ENCODE data around the gene HOXB9.

The HOXB9 gene

DNA sequence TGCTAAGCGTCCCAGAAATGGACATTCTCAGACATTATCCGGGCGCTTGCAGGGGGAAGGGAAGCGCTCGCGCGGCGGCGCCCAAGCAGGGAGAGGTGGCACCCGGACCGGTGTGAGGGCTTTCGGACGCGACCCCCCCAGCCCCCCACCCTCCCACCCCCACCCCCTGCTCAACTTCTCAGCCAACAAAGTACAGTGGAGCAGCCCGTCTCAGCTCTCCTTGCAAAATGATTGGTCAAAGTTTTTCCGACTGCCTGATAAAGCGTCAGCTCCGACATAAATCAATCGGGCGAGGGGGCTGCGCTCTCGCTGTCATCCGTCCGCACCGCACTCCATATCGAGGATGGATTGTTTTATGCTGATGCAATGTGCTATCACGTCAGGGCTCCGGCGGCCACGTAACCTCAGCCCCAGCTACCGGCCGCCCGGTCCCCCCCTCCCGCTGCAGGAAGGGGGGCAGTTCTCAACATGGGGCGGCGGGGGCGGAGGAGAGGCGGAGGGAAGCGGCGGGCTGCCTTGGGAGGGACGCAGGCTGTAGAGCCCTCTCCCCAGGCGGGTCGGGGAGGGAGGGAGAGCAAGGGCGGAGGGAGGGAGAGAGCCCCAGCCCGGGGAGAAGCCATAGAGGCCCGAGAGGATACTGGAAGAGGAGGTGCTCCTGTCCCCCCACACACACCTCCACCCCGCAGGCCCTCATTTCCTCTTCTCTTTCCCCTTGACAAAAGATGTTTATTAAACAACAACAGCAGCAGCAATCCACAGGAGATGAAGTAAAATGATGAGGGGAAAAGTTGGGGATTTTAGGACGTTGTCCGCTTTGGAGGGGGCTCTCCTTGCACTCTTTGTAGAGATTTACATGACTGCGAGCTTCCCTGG, at the start of gene HOXB9:
Gene HOXB9, minus strand, starts transcription at position 114 of the 873 bp plus-strand sequence. Its CDS starts 89 bp downstream, at position 25.
- FAIRE-seq = no peak

DNA sequence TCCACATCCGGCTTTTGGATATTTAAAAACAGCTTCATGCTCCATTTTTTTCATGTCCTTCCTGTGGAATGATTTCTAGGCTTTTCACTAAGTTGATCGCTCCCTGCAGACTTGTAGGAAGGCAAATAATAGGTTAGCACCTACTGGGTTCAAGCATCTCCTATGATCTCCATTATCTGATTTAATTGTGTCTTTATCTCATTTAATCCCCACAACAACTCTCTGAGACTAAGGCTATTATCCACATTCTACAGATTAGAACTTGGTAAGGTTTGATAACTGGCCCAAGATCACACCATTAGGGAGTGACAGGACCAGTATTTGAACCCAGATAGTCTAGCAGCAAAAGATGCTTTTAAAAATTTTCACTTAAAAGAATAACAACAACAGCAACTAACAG, 46.2 kb upstream of the HOXB9 start:
- no peak for FAIRE-seq

- no peak for FAIRE-seq
These were observed 45.6 kb upstream of the HOXB9 start for GRCh38 chr17:48671697-48672171.

- FAIRE-seq = no peak
These were observed 37.2 kb upstream of the HOXB9 start for GRCh38 chr17:48663134-48663924.

- no peak for FAIRE-seq
These were observed 29.8 kb upstream of the HOXB9 start for GRCh38 chr17:48655913-48656312.

DNA sequence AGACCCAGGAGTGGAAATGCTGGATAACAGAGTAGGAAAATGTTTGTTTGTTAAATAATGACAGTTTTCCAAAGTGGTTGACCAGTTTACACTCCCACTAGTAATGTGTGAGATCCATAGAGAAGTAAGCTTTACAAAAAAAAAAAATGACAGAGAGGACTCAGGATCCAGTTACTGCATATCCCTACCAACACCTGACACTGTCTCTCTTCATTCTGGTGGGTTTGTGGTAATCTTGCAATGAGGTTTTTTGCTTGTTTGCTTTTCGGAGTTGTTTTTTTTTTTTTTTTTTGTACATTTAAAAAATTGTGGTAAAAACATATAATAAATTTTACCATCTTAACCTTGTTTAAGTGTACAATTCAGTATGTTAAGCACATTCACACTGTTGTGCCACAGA, 23.6 kb upstream of the HOXB9 start:
- FAIRE-seq = no peak

DNA sequence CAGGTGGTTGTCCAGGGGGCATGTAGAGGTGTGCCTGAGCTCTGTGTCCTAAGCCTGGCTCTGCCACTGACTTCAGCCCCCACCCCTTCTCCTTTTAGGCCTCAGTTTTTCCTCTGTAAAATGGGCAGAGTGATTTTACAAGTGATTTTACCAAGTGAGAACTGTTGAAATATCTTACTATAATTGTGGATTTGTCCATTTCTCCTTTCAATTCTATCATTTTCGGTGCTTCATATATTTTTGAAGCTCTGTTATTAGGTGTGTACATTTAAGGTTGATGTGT, 21.7 kb upstream of the HOXB9 start:
- no peak for FAIRE-seq

DNA sequence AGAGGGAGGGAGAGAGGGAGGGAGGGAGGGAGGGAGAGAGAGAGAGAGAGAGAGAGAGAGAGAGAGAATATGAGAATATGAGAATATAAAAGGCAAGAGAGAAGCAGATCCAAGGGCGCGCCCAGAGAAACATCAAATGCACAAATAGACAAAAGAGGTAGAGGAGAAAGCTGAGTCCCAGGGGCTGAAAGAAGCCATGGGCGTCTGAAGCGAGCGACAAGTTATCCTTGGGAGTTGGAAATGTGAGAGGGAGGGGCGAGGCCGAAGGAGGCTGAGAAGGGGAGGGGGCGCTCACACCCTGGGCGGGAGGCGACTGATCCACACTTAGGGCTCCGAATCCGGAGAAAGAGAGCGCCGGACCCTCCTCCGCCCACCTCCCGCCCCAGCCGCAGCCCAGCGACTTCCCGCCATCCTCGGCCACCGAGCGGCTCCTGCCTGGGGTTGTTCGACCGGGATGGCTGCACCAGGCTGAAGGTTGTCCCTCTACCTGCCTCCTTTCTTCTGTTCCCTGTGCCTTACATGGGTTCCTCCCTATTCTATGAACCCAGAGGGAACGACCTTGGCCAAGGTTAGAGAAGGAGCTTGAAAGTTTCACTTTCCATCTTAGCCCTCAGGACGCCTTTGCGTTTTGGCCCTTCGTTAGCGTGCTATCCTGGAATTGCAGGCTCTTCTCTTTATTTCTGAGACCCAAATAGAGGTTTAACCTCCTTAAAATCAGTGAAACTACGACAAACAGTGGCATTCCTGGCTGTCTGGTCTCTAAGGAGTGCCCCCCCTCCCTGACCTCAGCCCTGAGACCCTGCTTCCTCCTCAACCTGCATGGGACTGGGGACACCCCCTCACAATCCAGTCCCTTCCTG, 21.2 kb upstream of the HOXB9 start:
- no peak for FAIRE-seq

DNA sequence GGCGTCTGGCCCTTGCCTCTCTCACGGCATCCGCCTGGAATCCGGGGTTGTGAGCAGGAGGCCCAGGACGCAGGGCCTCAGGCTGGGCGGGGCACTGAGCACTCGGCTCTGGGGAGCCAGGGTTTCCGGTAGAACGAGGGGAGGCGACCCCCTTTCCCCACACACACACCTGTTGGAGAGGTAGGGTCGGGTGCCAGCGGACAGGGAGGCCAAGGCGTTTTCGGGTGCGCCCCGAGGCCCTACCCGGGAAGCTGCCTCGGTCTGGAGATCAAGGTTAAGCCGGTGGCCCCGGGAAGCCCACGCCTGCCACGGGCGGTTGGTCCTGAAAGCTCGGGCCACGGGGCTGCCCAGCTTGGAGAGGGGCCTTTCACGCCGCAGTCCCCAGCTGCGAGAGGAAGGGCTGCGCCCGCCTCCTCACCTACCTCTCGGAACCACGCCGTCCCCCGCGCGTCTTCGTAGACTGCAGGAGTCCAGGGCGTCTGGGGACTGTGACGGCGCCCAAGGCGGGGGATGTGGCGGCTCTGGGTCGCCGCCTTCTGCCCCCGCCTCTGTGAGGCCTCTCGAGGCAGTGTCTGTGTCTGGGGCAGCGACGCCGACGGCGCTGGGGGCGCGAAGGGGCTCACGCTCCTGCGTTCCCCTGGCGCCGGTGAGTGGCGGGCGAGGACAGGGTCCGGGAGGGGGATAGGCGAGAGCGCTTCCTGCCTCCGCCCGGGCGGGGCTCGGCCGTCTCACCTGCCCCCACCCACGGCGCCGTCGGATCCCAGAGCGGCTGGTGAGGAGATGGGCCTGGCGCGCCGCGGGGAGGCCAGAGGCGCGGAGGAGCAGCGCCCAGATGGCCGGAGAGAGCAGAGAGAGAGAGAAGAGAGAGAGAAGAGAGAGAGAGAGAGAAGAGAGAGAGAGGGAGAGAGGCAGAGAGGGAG, 20.3 kb upstream of the HOXB9 start:
- FAIRE-seq = no peak

DNA sequence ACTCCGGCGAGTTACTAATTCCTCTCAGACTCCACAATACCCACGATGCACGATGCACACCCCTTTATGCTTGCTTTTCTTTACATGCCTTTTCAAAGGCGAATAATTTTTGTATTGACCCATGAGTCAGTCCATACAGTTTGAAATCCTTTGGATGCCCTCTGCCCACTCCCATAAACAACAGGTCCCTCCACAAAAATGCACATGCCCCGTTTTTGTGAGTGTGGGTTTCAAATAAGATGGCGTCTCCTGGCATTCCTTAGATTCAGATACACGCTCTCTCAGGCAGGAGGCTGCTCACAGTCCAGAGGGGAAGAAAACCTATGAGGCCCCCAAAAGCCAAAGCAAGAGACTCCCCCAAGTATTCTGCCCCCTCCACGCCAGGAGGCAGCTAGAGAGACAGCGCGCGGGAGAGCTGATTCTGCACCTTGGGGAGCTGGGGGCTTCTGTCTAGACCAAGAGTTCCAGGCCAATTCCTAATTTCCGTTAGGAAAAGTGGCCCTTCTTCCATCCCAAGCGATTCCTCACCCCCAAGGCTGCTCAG, 19.6 kb upstream of the HOXB9 start:
- FAIRE-seq = no peak

- no peak for FAIRE-seq
These were observed 18.9 kb upstream of the HOXB9 start for GRCh38 chr17:48644910-48645557.

DNA sequence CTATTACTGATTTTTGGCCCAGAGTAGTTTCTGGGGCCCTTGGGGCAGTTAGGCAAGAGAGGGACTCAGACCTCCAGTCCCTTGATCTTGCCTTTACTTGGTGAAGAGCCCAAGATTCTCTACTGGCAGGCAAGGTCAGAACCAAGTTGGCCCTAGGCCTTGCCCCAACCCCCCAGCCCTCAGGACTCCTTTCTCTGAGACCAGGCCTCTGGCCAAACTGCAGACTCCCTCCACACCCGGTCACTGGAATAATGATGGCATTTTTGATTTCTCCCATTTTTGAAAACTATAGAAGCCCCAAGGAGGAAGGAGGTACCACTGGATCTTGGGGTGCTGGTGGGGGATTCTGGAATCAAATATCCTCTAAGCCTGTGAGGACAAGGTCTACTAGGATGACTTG, 18.0 kb upstream of the HOXB9 start:
- no peak for FAIRE-seq

DNA sequence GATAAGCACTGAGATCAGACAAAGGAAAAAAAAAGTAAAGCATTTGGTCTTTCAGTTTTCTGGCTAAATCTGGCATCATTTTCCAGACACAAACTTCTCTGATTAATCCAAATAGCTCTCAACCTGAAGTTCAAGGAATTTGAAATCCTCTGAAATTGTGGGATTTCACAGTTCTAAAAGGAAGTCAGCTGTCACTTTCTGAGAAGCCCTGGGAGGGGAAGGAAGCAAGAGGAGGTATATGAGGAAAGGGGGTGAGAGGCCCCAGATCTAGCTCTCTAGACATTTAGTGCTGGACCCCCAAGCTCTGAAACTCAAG, 17.5 kb upstream of the HOXB9 start:
- no peak for FAIRE-seq

DNA sequence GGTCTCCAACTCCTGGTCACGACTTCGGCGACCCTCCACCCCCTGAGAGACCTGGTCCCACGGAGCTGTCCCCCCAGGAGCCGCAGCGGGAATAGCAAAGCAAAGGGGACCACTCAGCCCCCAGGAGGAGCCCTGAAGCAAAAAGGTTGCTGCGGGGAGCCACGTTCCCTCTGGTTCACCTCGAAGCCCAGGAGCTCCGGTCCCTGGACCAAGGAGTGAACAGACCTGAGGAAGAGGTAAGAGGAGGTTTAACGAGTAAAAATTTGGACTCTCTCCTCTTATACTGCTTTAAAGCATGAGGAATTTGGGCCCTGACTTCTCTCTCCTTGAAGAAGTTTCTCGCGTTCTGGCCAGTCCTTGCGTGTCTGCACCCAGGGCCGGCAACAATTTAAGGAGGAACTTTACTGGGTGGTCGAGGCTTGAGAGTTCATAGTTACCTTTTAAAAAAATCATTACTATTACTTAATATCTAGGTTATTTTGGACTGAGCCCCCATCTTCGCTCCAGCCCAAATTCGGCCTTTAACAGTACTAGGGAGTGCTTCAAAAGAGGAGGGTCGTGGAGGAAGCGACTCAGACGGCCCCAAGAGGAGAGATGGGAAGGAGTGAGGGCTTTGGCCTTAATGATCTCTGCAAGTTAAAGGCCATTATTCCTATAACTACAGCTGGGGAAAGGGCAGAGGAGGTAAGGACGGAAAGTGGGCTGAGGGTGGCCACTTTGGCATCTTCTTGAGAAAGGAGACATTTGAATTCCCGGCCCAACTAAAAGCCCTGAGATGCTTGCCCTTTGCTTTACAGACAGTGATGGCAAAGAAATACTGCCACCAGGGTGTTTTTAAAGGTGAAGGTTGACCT, 16.9 kb upstream of the HOXB9 start:
- no peak for FAIRE-seq

- no peak for FAIRE-seq
These were observed 16.1 kb upstream of the HOXB9 start for GRCh38 chr17:48642059-48642842.

- FAIRE-seq = no peak
These were observed 15.4 kb upstream of the HOXB9 start for GRCh38 chr17:48641541-48642058.

GRCh38 chr17:48640858-48641180, 14.7 kb upstream of the HOXB9 start:
- FAIRE-seq = no peak

DNA sequence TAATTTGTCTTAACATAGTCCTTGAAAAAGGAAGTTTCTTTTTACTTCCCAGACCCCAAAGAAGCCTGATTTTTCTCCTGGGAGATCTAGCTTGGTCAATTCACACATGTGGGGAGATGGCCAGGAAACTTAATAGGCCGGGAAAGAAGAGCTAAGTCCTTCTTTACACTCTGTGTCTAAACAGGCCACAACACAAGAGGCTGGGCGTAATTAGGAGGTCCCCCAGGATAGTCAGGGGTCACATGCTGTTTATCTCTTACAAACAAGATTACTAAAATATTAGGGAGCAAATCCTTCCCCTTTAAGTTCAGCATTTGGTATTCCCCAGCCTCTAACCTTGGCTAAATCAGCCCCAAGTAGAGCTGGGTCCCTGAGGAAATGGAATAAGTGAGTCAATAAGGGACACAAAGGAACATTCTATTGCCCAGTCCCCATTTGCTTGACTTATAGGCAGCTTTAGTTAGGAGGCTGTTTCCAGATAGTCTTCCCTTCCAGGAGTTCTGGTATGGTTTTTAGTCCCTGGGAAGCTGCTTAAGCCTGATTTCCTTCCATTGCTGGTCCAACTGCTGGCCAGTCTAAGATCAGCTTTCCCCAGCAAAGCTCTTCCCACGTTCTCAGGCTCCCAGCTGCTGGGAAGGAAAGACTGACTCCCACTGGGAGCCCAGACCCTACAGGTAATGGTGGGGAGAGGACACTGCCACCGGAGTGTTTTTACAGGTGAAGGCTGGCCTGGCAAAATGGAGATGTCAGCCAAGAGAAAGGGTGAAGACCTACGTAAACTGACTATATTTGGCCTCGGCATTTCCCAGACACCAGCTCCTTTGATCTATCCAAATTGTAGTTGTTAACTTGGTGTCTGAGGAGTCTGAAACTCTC, 14.1 kb upstream of the HOXB9 start:
- no peak for FAIRE-seq
